GF-D8 (cell line): ENCODE measurements around the gene TTC28.
"Not testable (repeated sequence)": the region's sequence is repeated elsewhere in the genome, so short reads cannot be mapped to it uniquely, and the experiment has no call there.

Source experiments
- DNase-seq: peaks from one replicate; lab custom pipeline; 2025; lab: John Stamatoyannopoulos, UW

Gene TTC28

DNA sequence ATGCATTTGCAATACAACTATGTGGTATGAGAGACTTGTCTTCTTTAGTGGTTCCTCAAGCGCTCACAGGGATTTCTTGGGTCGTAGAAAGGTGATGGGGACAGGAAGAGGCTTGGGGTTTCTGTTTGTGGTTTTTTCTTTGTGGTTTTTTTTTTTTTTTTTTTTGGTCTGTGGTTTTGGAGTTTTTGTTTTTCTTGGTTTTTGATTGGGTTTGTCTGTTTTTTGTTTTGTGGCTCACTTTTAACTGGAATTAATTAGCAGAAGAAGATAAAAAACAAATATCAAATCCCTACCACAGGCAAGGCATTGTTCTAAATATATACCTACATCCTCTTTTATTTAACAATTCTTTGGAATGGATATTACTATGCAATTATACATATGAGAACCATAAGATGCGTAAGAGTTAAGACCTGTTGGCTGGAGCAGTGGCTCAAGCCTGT is 5.5 kb downstream of the TTC28 start:
- peak; percentile 78 for DNase-seq

- no peak for DNase-seq
These were observed 8.9 kb downstream of the TTC28 start for GRCh38 chr22:28670756-28671155.

- DNase-seq, result no peak
These were observed 9.5 kb downstream of the TTC28 start for GRCh38 chr22:28670161-28670560.

DNA sequence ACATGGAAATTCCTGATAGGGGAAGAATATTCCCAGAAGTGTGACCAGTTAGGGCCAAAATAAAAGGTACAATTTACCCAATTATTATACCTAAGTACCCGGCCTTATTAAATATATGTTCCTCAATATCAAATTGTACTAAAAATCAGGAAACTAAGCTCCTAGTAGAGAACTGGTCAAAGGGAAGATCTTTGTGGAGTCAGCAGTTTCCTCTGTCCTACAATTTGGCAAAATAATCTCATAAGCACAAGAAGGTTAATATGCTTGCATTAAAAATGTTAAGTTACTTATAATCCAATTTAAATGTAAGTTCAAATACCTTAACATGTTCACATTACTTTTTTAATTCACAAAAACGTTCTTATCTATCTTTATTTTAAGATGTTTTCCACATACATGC is 10.3 kb downstream of the TTC28 start:
- no peak for DNase-seq

DNA sequence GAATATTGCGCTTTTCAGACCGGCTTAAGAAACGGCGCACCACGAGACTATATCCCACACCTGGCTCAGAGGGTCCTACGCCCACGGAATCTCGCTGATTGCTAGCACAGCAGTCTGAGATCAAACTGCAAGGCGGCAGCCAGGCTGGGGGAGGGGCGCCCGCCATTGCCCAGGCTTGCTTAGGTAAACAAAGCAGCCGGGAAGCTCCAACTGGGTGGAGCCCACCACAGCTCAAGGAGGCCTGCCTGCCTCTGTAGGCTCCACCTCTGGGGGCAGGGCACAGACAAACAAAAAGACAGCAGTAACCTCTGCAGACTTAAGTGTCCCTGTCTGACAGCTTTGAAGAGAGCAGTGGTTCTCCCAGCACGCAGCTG is 16.1 kb downstream of the TTC28 start:
- DNase-seq, result not testable (repeated sequence)

GRCh38 chr22:28658448-28658847 is 21.2 kb downstream of the TTC28 start:
- no peak for DNase-seq

DNA sequence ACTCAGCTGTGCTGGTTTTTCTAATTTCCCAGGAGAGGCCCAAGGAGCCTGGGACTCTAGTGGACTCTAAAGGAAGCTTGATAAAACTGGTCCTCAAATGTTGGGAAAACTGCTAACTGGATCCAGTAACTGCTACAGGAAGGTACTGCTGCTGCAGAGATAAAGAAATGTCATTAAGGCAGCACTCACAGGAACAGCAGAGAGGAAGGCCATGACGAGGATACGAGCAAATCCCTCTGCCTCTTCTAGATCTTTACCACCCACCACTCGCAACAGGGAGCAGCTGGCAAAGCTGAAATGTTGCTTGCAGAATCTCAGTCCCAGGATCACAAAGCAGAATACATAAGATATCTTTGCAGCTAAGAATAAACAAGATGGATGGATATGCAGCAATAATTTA is 23.5 kb downstream of the TTC28 start:
- no peak for DNase-seq

DNA sequence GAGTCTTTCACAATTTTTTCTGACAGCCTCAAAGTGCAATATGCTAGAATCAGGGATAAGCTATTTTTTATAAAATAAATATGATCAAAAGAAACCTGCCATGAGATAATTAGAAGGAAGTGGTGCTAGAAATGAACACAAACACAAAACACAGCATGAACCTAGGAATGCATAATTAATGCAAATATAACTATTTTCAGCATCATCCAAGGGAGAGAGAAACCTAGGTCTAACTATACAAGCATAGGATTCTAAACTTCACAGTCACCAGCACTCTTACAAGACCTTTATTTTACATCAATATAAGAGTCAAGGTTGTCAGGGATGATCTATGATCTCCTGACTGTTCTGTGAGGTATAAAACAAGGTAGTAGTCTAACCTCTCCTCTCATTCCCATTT is 29.2 kb downstream of the TTC28 start:
- DNase-seq, result no peak

DNA sequence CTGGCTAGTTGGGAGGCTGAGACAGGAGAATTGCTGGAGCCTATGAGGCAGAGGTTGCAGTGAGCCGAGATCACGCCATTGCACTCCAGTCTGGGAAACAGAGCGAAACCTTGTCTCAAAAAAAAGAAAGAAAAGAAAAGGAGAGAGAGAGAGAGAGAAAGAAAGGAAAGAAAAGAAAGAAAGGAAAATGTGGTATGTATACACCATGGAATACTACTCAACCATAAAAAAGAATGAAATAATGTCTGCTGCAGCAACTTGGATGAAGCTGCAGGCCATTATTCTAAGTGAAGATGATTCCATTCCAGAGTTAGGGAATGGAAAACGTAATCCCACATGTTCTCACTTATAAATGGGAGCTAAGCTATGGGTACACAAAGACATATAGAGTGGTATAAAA is 30.8 kb downstream of the TTC28 start:
- DNase-seq, result no peak

GRCh38 chr22:28647216-28647615 is 32.4 kb downstream of the TTC28 start:
- no peak for DNase-seq

GRCh38 chr22:28639321-28639720 is 40.3 kb downstream of the TTC28 start:
- no peak for DNase-seq

DNA sequence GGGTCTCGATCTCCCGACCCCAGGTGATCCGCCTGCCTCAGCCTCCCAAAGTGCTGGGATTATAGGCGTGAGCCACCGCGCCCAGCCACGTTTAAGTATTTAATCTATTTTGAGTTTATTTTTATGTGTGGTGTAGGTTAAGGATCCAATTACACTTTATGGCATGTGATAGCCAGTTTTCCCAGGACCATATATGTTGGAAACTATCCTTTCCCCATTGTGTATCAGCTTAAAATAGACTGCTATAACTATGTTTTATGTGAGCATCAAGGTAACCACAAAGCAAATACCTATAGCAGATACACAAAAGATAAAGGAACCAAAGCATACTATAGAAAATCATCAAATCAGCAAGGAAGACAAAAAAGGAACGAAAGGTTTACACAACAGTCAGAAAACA is 42.4 kb downstream of the TTC28 start:
- DNase-seq, result no peak

GRCh38 chr22:28630177-28630574 is 49.5 kb downstream of the TTC28 start:
- DNase-seq, result no peak

GRCh38 chr22:28629420-28630176 is 50.0 kb downstream of the TTC28 start:
- DNase-seq, result no peak

- DNase-seq, result no peak
These were observed 50.9 kb downstream of the TTC28 start for GRCh38 chr22:28628766-28629165.

GRCh38 chr22:28627791-28628190 is 51.8 kb downstream of the TTC28 start:
- DNase-seq, result no peak

- no peak for DNase-seq
These were observed 59.3 kb downstream of the TTC28 start for GRCh38 chr22:28620244-28620922.

DNA sequence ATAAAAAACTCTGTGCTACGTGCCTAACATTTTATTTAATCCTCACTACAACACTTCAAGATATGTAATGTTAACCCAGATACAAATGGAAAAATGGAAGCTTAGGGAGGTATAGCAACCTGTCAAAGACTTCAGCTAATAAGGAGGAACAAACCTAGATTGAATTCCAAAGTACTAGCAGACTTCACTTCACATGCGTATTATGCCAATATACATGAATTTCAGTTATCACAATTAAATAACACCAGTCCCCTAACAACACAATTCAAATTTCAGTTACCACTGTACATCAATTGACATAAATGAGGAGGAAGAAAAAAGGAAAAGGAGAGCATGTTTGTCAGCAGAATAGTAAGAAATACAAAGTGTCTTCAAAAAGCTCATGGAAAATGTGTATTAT is 60.4 kb downstream of the TTC28 start:
- no peak for DNase-seq

DNA sequence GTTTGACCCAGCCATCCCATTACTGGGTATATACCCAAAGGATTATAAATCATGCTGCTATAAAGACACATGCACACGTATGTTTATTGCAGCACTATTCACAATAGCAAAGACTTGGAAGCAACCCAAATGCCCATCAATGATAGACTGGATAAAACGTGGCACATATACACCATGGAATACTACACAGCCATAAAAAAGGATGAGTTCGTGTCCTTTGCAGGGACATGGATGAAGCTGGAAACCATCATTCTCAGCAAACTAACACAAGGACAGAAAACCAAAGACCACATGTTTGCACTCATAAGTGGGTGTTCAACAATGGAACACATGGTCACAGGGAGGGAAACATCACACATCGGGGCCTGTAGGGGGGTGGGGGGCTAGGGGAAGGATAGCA is 64.2 kb downstream of the TTC28 start:
- not testable (repeated sequence) for DNase-seq

DNA sequence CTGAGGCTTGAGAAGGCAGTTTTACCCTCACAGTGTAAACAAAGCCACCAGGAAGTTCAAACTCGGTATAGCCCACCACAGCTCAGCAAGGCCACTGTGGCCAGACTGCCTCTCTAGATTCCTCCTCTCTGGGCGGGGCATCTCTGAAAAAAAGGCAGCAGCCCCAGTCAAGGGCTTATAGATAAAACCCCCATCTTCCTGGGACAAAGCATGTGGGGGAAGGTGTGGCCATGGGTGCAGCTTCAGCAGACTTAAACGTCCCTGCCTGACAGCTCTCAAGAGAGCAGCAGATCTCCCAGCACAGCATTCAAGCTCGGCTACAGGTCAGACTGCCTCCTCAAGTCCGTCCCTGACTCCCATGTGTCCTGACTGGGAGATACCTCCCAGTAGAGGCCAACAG is 69.7 kb downstream of the TTC28 start:
- no peak for DNase-seq

DNA sequence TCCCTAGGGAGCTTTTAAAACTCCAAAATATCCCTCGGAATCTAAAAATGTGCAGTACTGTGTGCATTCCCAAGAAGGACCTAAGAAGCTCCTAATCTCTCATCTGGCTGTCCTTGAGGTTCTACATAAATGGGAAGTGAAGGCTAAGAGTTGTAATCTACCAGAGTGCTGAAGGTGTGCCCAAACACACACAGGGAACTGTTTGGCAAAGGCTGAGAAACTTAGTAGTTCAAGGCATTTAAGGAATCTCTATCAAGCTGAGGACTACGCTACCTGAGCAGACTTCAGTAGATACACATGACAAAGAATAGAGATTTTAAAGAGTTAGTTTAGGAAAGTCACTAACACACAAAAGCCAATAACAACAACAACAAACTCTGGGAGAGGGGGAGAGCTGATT is 71.1 kb downstream of the TTC28 start:
- no peak for DNase-seq

DNA sequence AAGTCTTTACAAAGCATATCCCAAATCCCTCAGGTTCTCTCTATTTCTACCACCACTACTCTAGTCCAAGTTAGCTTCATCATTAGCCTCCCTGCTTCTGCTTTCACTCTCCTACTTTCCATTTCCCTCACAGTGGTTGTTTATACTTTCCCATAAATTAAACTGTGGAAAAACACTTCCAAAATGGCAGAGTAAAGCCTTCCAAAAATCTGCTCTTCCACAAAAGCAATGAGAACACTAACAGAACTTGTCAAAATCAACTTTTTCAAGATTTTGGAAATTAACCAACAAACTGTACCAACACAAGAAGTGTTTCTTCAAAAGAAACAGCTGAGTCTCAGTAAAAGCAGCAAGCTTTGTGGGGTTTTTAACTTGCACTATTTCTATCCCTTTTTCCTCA is 71.8 kb downstream of the TTC28 start:
- no peak for DNase-seq

- DNase-seq, result no peak
These were observed 74.5 kb downstream of the TTC28 start for GRCh38 chr22:28604966-28605761.
